ENCODE data around the gene CACNA1I.

Gene CACNA1I

GRCh38 chr22:39731481-39731880 is 160.9 kb downstream of the CACNA1I start:
- TF ChIP-seq, protein P1, sequence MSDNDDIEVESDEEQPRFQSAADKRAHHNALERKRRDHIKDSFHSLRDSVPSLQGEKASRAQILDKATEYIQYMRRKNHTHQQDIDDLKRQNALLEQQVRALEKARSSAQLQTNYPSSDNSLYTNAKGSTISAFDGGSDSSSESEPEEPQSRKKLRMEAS (IDR thresholded peaks at IDR 0.05): no peak
- TF ChIP-seq TEAD4 (IDR thresholded peaks at IDR 0.05): no peak
- no peak for TF ChIP-seq YY1 (IDR thresholded peaks at IDR 0.05; ENCODE audit: low read depth)
- TF ChIP-seq TAF1 (IDR thresholded peaks at IDR 0.05; ENCODE audit: low read depth): no peak
- TF ChIP-seq, protein P2, sequence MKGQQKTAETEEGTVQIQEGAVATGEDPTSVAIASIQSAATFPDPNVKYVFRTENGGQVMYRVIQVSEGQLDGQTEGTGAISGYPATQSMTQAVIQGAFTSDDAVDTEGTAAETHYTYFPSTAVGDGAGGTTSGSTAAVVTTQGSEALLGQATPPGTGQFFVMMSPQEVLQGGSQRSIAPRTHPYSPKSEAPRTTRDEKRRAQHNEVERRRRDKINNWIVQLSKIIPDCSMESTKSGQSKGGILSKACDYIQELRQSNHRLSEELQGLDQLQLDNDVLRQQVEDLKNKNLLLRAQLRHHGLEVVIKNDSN (IDR thresholded peaks at IDR 0.05): no peak
- no peak for TF ChIP-seq FOXM1 (IDR thresholded peaks at IDR 0.05; ENCODE audit: borderline replicate concordance, low read depth)
- no peak for TF ChIP-seq CEBPB (IDR thresholded peaks at IDR 0.05)
- TF ChIP-seq EGR1 (IDR thresholded peaks at IDR 0.05): no peak
- no peak for TF ChIP-seq RAD21 (IDR thresholded peaks at IDR 0.05; ENCODE audit: low read depth)
- TF ChIP-seq REST (IDR thresholded peaks at IDR 0.05; ENCODE audit: low read depth): no peak
- no peak for TF ChIP-seq EP300 (IDR thresholded peaks at IDR 0.05; ENCODE audit: borderline replicate concordance)
- no peak for TF ChIP-seq ZBTB7A (IDR thresholded peaks at IDR 0.05; ENCODE audit: low read depth)
- no peak for TF ChIP-seq TCF12 (IDR thresholded peaks at IDR 0.05; ENCODE audit: low read depth)
- no peak for TF ChIP-seq CREB1 (IDR thresholded peaks at IDR 0.05; ENCODE audit: low read depth)
- no peak for TF ChIP-seq NFIC (IDR thresholded peaks at IDR 0.05)

DNA sequence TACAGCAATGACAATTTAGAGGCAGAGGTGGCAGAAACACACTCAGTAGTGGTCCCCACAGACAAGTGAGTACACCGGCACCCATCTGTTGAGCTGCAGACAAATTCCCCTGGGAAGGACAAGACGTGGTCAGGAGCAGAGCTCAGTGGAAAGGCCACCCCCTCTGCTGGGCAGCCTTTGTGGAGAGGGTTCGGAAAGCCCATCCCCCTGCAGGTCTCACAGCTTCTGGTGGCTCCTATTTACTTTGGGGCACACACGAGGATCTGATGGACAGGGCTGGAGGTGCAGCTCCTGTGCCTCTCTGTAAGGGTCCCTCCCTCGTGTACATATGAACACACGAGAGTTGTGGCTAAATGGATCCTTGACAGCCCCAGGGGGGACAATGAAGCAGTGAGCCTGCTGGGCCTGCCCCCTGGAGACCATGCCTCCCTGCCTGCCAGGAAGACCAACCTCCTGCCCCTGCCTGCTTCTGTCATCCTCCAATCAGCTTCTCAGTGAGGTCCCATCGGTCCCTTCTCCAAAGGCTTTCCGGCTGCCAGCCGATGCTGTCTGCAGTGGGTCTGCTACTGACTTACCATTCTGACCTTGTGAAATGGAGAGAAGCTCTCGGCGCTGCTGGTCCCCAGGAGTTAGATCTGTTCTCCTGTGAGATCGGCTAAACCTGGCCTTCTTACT is 161.5 kb downstream of the CACNA1I start:
- no peak for TF ChIP-seq REST (IDR thresholded peaks at IDR 0.05; ENCODE audit: low read depth)

DNA sequence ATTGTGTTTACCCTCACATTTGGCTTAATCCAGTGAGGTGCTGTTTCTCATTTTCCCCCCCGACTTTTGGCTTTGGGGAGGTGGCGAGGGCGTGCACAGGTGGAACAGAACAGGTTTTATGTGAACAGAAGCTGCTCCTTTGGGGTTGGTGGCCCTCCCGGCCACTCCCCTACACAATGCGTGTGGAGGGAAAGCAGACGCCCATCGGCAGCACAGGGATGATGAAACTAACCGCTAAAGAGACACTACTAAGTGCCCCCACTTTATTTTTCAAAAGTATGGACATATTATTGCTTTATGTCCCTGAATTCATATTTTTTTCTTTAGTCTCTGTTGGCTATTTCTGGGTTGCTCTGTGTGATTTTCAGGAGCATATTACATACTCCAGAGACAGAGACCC is 162.1 kb downstream of the CACNA1I start:
- TF ChIP-seq, protein P2 (IDR thresholded peaks at IDR 0.05): no peak
- no peak for TF ChIP-seq NFIC (IDR thresholded peaks at IDR 0.05)
- no peak for TF ChIP-seq TAF1 (IDR thresholded peaks at IDR 0.05; ENCODE audit: low read depth)
- no peak for TF ChIP-seq TEAD4 (IDR thresholded peaks at IDR 0.05)
- TF ChIP-seq CEBPB (IDR thresholded peaks at IDR 0.05): no peak
- TF ChIP-seq ZBTB7A (IDR thresholded peaks at IDR 0.05; ENCODE audit: low read depth): no peak
- TF ChIP-seq REST (IDR thresholded peaks at IDR 0.05; ENCODE audit: low read depth): no peak
- TF ChIP-seq, protein P1 (IDR thresholded peaks at IDR 0.05): no peak
- TF ChIP-seq FOXM1 (IDR thresholded peaks at IDR 0.05; ENCODE audit: borderline replicate concordance, low read depth): no peak
- TF ChIP-seq TCF12 (IDR thresholded peaks at IDR 0.05; ENCODE audit: low read depth): no peak
- TF ChIP-seq RAD21 (IDR thresholded peaks at IDR 0.05; ENCODE audit: low read depth): no peak
- no peak for TF ChIP-seq YY1 (IDR thresholded peaks at IDR 0.05; ENCODE audit: low read depth)
- no peak for TF ChIP-seq EP300 (IDR thresholded peaks at IDR 0.05; ENCODE audit: borderline replicate concordance)
- TF ChIP-seq EGR1 (IDR thresholded peaks at IDR 0.05): no peak
- TF ChIP-seq CREB1 (IDR thresholded peaks at IDR 0.05; ENCODE audit: low read depth): no peak

GRCh38 chr22:39733191-39733590 is 162.6 kb downstream of the CACNA1I start:
- TF ChIP-seq EP300 (IDR thresholded peaks at IDR 0.05; ENCODE audit: borderline replicate concordance) (no peak), RAD21 (IDR thresholded peaks at IDR 0.05; ENCODE audit: low read depth) (no peak)
- TF ChIP-seq, protein P2 (IDR thresholded peaks at IDR 0.05): no peak
- TF ChIP-seq, protein P1 (IDR thresholded peaks at IDR 0.05): no peak

Measured in Ishikawa (cell line).